K562 (cell line): ENCODE results near the gene PPT2. TPM values are rescaled to one million over a fixed set of nuclear protein-coding genes. Genes with fewer than 3 reads are reported as not detected.

Experiments
- PHF8 ChIP-seq: fragments of 200-600 bp; sonication (generic); IDR thresholded peaks from 2 replicates; pipeline ENCODE4 v1.6.1; 2012; ENCODE audit warnings: mixed run types, mild to moderate bottlenecking, inconsistent platforms, low read length, moderate library complexity, borderline replicate concordance
- ZNF184 ChIP-seq: sonication (generic); formaldehyde crosslinking; IDR thresholded peaks from 2 replicates; pipeline ENCODE4 v1.5.0; 2020; ENCODE audit warnings: missing genetic modification reagents
- polyA plus RNA-seq, 8 experiments: library from polyadenylated mRNA; depleted of rRNA in 4 of 8; stranded (reverse) in 5 of 8; unstranded in 3 of 8; fragments of >200 nt; fragmentation: Nextera tagmentation in 2 of 8; fragmentation: Illumina TruSeq in 1 of 8; extraction: Ambion mirVana in 2 of 8; extraction: Trizol in 1 of 8; gene quantifications; 2 replicates each; pipeline versions ENCODE4 v1.2.1 to v1.2.3, GENCODE V29; 2011 to 2014; ENCODE audit warnings: inconsistent platforms in 1 of 8, missing spikeins in 1 of 8
- total RNA-seq, 7 experiments: library from RNA; depleted of rRNA in 6 of 7; stranded (reverse); fragments of >200 nt in 6 of 7; fragmentation: Illumina TruSeq in 2 of 7; extraction: Trizol in 2 of 7; gene quantifications; 2 replicates each; pipeline versions ENCODE4 v1.2.1 to v1.2.3, GENCODE V29; 2011 to 2021; ENCODE audit warnings: low replicate concordance in 1 of 7
- TF ChIP-seq, protein P1 (sequence below), 2 experiments: fragments of 450-650 bp; formaldehyde crosslinking in 1 of 2; IDR thresholded peaks; 2 replicates each; pipeline versions ENCODE4 v1.4.0 to v1.6.1; 2014 to 2020; ENCODE audit warnings: mild to moderate bottlenecking in 2 of 2, borderline replicate concordance in 1 of 2, low read depth in 1 of 2
- TF ChIP-seq, protein P2 (sequence below): IDR thresholded peaks from 2 replicates; pipeline ENCODE4 v1.6.1; 2014; ENCODE audit warnings: antibody characterized with exemption

Gene PPT2
- total and polyA plus RNA-seq, 9 of the 15 experiments (the other 6 are each of a cell fraction or from before 2014, with no cell fraction given) = 27.4 to 98.8 (median 69.9) TPM

DNA sequence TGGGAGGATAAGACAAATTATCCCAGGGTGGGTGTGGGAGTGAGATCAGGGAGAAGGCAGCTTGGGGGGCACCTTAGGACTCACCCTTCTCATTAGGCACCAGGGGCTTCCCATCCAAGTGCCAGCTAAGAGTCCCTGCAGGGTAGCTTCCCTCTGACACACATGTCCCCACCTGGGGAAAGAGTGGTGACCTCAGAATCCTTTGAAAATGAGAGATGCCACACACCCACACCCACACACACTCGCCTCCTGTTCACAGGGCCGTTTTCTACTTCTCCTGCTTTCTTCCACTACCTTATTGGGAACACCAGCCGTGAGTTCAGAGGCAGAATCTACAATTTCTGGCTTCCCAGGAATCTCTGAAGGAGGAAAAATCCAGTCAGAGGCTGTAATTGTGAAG lies 29.1 kb downstream of the PPT2 start (continued):
- TF ChIP-seq, protein P1, sequence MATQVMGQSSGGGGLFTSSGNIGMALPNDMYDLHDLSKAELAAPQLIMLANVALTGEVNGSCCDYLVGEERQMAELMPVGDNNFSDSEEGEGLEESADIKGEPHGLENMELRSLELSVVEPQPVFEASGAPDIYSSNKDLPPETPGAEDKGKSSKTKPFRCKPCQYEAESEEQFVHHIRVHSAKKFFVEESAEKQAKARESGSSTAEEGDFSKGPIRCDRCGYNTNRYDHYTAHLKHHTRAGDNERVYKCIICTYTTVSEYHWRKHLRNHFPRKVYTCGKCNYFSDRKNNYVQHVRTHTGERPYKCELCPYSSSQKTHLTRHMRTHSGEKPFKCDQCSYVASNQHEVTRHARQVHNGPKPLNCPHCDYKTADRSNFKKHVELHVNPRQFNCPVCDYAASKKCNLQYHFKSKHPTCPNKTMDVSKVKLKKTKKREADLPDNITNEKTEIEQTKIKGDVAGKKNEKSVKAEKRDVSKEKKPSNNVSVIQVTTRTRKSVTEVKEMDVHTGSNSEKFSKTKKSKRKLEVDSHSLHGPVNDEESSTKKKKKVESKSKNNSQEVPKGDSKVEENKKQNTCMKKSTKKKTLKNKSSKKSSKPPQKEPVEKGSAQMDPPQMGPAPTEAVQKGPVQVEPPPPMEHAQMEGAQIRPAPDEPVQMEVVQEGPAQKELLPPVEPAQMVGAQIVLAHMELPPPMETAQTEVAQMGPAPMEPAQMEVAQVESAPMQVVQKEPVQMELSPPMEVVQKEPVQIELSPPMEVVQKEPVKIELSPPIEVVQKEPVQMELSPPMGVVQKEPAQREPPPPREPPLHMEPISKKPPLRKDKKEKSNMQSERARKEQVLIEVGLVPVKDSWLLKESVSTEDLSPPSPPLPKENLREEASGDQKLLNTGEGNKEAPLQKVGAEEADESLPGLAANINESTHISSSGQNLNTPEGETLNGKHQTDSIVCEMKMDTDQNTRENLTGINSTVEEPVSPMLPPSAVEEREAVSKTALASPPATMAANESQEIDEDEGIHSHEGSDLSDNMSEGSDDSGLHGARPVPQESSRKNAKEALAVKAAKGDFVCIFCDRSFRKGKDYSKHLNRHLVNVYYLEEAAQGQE (IDR thresholded peaks at IDR 0.05; ENCODE audit: borderline replicate concordance) = no peak
- TF ChIP-seq, protein P1 (CRISPR knock-in tag; IDR thresholded peaks at IDR 0.05; ENCODE audit: low read depth) = no peak
- TF ChIP-seq ZNF184 (CRISPR knock-in tag) (no peak), PHF8 (no peak)
- TF ChIP-seq, protein P2, sequence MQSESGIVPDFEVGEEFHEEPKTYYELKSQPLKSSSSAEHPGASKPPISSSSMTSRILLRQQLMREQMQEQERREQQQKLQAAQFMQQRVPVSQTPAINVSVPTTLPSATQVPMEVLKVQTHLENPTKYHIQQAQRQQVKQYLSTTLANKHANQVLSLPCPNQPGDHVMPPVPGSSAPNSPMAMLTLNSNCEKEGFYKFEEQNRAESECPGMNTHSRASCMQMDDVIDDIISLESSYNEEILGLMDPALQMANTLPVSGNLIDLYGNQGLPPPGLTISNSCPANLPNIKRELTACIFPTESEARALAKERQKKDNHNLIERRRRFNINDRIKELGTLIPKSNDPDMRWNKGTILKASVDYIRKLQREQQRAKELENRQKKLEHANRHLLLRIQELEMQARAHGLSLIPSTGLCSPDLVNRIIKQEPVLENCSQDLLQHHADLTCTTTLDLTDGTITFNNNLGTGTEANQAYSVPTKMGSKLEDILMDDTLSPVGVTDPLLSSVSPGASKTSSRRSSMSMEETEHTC = no peak
